Measurements from ENCODE around the gene ITGB5. TPM values are rescaled to one million over a fixed set of nuclear protein-coding genes. Genes with fewer than 3 reads are reported as not detected.
A peak's percentile ranks its signal among the peaks of the same experiment; 100 is the strongest.

The ITGB5 gene
- total RNA-seq, 1 experiment from 2014 or later = 146 TPM

DNA sequence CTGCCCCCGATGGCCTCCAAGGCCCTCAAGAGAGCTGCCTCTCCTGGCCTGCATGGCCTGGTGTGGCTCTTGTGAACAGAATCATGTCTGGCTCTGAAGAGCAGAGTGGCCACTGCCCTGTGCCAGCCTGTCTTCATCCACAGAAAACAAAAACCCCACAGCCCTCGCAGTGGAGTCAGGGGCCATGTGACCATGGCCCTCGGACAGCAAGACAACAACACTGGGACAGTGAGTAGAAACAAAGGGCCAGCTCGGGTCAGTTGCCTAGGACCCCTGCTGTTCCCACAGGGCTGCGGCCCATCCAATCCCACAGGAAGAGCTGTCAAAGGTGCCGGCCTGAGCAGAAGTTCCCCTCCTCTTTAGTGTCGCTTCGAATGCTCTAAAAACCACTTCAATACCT, 84.5 kb downstream of the ITGB5 start:
- Histone ChIP-seq H2AK5ac (ENCODE audit: insufficient read length, low read length) (no peak overlapping the region), H3K27me3 (ENCODE audit: insufficient read depth, low read length) (no peaks in the 10 kb centered on the region), H3K18ac (ENCODE audit: insufficient read length, low read depth, low read length) (no peak overlapping the region), H4K5ac (ENCODE audit: insufficient read length, low read depth, low read length) (no peak overlapping the region), H3K4me2 (ENCODE audit: insufficient read depth, insufficient read length, low read length) (no peak overlapping the region), H3K9ac (ENCODE audit: extremely low read depth, insufficient read length, low read length) (no peak overlapping the region), H3K23ac (ENCODE audit: insufficient read length, low read depth, low read length) (no peak overlapping the region), H4K20me1 (ENCODE audit: control insufficient read depth, insufficient read depth, insufficient read length) (no peaks in the 10 kb centered on the region), H3T11ph (ENCODE audit: low read length) (no peak overlapping the region), H3K27ac (ENCODE audit: insufficient read length, low read depth, low read length) (no peak overlapping the region), H2BK5ac (ENCODE audit: insufficient read length, low read length) (no peak overlapping the region), H3K23me2 (ENCODE audit: insufficient read length, low read depth, low read length, poor library complexity, severe bottlenecking) (no peaks in the 10 kb centered on the region), H2BK15ac (ENCODE audit: low read depth, low read length) (no peak overlapping the region), H3K79me1 (ENCODE audit: insufficient read depth, low read depth, low read length, poor library complexity, severe bottlenecking) (no peaks in the 10 kb centered on the region), H3K79me2 (ENCODE audit: insufficient read depth, low read length) (no peaks in the 10 kb centered on the region), H2BK12ac (ENCODE audit: insufficient read length, low read depth, low read length) (no peak overlapping the region), H2AFZ (ENCODE audit: low read length) (no peak overlapping the region), H2BK120ac (ENCODE audit: low read depth, low read length, poor library complexity, severe bottlenecking) (no peak overlapping the region), H2BK20ac (ENCODE audit: low read depth, low read length, poor library complexity, severe bottlenecking) (no peak overlapping the region), H3K4me1 (ENCODE audit: insufficient read depth, low read length) (no peaks in the 10 kb centered on the region; the same call in 1 of the 2 replicates), H3K4ac (ENCODE audit: low read depth, low read length) (no peak overlapping the region), H4K8ac (replicated peaks; ENCODE audit: insufficient read length, low read depth, low read length) (no peak overlapping the region), H3K14ac (ENCODE audit: insufficient read depth, low read length) (no peak overlapping the region), H3K9me3 (ENCODE audit: control insufficient read depth, low read depth, low read length) (no peaks in the 10 kb centered on the region), H4K91ac (ENCODE audit: insufficient read length, low read depth, low read length) (no peak overlapping the region), H3K56ac (ENCODE audit: insufficient read length, low read depth, low read length) (no peak overlapping the region)
- Mint-ChIP-seq H3K9me3 (no peaks in the 10 kb centered on the region), H3K36me3 (ENCODE audit: insufficient read depth in 1 of 3, low read depth in 3 of 3) (peaks cover 13 to 53% (median 24%) of the 10 kb centered on the region in 3 experiments; a peak in 6 of 7 replicates), H3K27ac (peak overlapping the region in 2 of 3 experiments; percentile 26 to 29; a peak in 2 of 7 replicates), H3K4me1 (peaks cover 21 to 30% of the 10 kb centered on the region in 2 experiments), H3K4me3 (no peak overlapping the region), H3K27me3 (ENCODE audit: low read depth) (no peaks in the 10 kb centered on the region)
- no CpG with 5 or more reads among the region's 8 CpGs for WGBS (ENCODE audit: extremely low coverage, insufficient read length, low lambda C conversion rate)
- no peak for DNase-seq
- TF ChIP-seq, protein P1, sequence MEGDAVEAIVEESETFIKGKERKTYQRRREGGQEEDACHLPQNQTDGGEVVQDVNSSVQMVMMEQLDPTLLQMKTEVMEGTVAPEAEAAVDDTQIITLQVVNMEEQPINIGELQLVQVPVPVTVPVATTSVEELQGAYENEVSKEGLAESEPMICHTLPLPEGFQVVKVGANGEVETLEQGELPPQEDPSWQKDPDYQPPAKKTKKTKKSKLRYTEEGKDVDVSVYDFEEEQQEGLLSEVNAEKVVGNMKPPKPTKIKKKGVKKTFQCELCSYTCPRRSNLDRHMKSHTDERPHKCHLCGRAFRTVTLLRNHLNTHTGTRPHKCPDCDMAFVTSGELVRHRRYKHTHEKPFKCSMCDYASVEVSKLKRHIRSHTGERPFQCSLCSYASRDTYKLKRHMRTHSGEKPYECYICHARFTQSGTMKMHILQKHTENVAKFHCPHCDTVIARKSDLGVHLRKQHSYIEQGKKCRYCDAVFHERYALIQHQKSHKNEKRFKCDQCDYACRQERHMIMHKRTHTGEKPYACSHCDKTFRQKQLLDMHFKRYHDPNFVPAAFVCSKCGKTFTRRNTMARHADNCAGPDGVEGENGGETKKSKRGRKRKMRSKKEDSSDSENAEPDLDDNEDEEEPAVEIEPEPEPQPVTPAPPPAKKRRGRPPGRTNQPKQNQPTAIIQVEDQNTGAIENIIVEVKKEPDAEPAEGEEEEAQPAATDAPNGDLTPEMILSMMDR (conservative IDR thresholded peaks at IDR 0.05) = no peak
